GM04504 (cell line): ENCODE results near the gene ZNF28.
"Not testable (repeated sequence)": the region's sequence is repeated elsewhere in the genome, so short reads cannot be mapped to it uniquely, and the experiment has no call there.

Experiments
- DNase-seq: peaks from one replicate; pipeline ENCODE4 v3.0.0-alpha.2; 2012; ENCODE audit warnings: low read depth

Gene ZNF28

GRCh38 chr19:52778811-52779210 lies 42.6 kb downstream of the ZNF28 start:
- DNase-seq, result no peak

- DNase-seq, result not testable (repeated sequence)
Observed at GRCh38 chr19:52756447-52756846, 65.0 kb downstream of the ZNF28 start.

DNA sequence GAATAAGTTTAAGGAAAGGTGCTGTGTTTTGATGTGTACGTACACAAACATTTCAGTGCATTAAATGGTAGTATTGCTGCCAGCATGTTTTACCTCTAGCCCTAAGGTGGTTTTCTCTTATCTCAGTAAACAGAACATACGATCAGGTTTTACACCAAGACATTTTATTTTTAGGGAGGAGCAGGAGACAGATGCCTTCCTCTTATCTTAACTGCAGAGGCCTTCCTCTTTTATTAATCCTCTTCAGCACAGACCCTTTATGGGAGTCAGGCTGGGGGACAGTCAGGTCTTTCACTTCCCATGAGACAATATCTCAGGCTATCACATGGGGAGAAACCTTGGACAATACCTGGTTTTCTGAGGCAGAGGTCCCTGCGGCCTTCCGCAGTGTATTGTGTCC lies 71.7 kb downstream of the ZNF28 start:
- no peak for DNase-seq

DNA sequence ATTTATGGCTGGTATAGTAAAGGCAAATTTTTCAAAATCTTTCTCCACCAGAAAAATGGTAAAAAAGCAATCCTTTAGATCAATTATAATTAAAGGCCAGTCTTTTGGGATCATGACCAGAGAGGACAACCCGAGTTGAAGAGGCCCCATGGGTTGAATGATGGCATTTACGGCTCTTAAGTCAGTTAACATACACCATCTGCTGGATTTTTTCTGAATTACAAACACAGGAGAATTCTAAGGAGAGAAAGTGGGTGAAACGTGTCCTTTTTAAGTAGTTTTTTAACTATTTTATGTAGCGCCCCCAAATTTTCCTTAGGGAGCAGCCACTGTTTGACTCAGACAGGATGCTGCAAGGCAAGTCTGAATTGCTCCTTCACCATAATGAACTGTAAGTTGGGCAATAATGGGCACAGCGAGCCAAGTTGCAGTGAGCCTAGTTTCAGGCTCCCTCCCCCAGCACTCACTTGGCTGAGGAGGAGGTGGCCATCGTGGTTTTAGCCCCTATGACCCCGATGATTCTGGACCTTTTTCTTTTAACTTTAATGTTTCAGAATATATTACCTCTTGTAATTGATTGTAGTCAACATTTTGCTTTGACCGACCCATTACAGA lies 73.0 kb downstream of the ZNF28 start:
- DNase-seq, result no peak
